SK-N-MC (cell line): ENCODE results near the gene FAM9B.

Experiments used
- EZH2 ChIP-seq: fragments of 200-600 bp; sonication (generic); IDR thresholded peaks from one replicate; pipeline ENCODE4 v1.6.1; 2017; ENCODE audit warnings: antibody characterized with exemption
- FOXP2 ChIP-seq: optimal IDR thresholded peaks from 2 replicates; pipeline ENCODE3; 2011; ENCODE audit warnings: mild to moderate bottlenecking, moderate library complexity; ENCODE audit not compliant: insufficient read depth; ENCODE audit errors: extremely low read length, control extremely low read depth
- POLR2AphosphoS5 ChIP-seq: IDR thresholded peaks from 2 replicates; pipeline ENCODE4 v1.6.1; 2012; ENCODE audit warnings: mild to moderate bottlenecking, low read depth, low read length, borderline replicate concordance

GRCh38 chrX:9062641-9063040 lies 28.7 kb upstream of the FAM9B start:
- no peak for TF ChIP-seq EZH2
- no peak for TF ChIP-seq POLR2AphosphoS5
- TF ChIP-seq FOXP2 = no peak
